ENCODE measurements around the gene MRPL3. TPM values are rescaled to one million over a fixed set of nuclear protein-coding genes. Genes with fewer than 3 reads are reported as not detected.

MRPL3 gene
- total RNA-seq, 1 donor from 2014 or later, result 61.6 TPM

DNA sequence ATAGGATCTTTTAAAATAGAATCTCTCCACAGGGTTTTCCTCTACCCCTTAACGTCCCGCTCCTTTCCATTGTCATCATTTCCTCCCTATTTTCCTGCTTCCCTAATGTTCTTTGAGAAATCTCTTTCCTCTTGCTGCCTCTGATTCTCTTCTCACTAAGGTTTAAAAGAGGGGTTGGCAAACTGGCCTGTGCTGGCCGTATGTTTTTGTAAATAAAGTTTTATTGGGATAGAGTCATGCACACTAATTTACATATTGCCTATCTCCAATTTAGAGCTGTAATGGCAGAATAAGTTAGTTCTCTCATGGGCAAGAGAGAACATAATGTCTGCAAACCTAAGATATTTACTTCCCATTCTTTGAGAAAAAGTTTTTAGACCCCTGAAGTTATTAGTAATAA, 25.0 kb downstream of the MRPL3 start:
- no peaks in the 10 kb centered on the region for H3K27me3 ChIP-seq (ENCODE audit: control insufficient read depth in 3 of 3, insufficient read depth in 3 of 3, low read length in 3 of 3)
- no peak overlapping the region for H3K9ac ChIP-seq (ENCODE audit: low read depth in 1 of 3, low read length in 3 of 3)
- H3K4me1 ChIP-seq (ENCODE audit: control insufficient read depth in 3 of 3, insufficient read depth in 3 of 3, low read length in 3 of 3), result no peaks in the 10 kb centered on the region
- H3K27ac ChIP-seq (ENCODE audit: low read depth, low read length), result no peak overlapping the region
- peaks cover 0 to 3% (median 0%) of the 10 kb centered on the region in 3 donors for H3K36me3 ChIP-seq (ENCODE audit: control insufficient read depth in 3 of 3, insufficient read depth in 3 of 3, low read length in 3 of 3)
- H3K9me3 ChIP-seq (ENCODE audit: control insufficient read depth in 3 of 3, low read length in 3 of 3), result no peaks in the 10 kb centered on the region
- no peak overlapping the region for H3K4me3 ChIP-seq (ENCODE audit: low read length in 3 of 3)

DNA sequence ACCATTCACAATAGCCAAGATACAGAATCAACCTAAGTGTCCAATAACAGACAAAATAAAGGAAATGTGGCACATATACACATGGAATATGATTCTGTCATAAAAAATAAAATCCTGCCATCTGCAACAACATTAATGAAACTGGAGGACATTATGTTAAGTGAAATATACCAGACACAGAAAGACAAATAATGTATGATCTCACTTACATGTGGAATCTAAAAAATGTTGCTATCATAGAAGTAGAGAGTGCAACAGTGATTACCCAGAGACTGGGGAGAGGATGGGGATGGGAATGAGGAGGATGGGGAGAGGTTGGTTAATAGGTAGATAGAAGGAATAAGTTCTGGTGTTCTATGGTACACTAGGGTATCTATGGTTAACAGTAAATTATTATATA, 28.7 kb downstream of the MRPL3 start:
- Histone ChIP-seq H3K9me3 (ENCODE audit: control insufficient read depth in 3 of 3, low read length in 3 of 3) (no peaks in the 10 kb centered on the region), H3K27ac (ENCODE audit: low read depth, low read length) (no peak overlapping the region), H3K36me3 (ENCODE audit: control insufficient read depth in 3 of 3, insufficient read depth in 3 of 3, low read length in 3 of 3) (peaks cover 3 to 25% (median 10%) of the 10 kb centered on the region in 3 donors), H3K4me3 (ENCODE audit: low read length in 3 of 3) (no peak overlapping the region), H3K4me1 (ENCODE audit: control insufficient read depth in 3 of 3, insufficient read depth in 3 of 3, low read length in 3 of 3) (no peaks in the 10 kb centered on the region), H3K9ac (ENCODE audit: low read depth in 1 of 3, low read length in 3 of 3) (no peak overlapping the region), H3K27me3 (ENCODE audit: control insufficient read depth in 3 of 3, insufficient read depth in 3 of 3, low read length in 3 of 3) (no peaks in the 10 kb centered on the region)

DNA sequence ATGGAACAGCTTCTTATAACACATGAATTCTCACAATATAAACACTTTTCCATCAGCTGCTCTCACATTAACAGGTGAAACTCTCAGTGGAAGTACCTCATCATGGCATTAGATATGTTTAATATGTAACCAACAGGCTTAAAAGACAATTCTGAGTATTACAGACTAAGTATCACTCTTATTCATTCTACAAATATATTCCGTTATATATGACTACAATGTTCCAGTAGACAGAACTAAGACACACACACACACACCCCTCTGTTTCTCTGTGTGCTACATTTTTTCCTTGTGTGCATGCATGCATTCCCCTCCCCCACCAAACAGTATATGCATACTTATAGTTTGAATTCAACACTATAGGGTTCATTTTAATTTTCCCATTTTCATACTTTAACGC, 32.4 kb downstream of the MRPL3 start:
- Histone ChIP-seq H3K27ac (ENCODE audit: low read depth, low read length) (no peak overlapping the region), H3K36me3 (ENCODE audit: control insufficient read depth in 3 of 3, insufficient read depth in 3 of 3, low read length in 3 of 3) (peaks cover 3 to 39% (median 20%) of the 10 kb centered on the region in 3 donors), H3K4me3 (ENCODE audit: low read length in 3 of 3) (no peak overlapping the region), H3K4me1 (ENCODE audit: control insufficient read depth in 3 of 3, insufficient read depth in 3 of 3, low read length in 3 of 3) (no peaks in the 10 kb centered on the region), H3K9me3 (ENCODE audit: control insufficient read depth in 3 of 3, low read length in 3 of 3) (no peaks in the 10 kb centered on the region), H3K9ac (ENCODE audit: low read depth in 1 of 3, low read length in 3 of 3) (no peak overlapping the region), H3K27me3 (ENCODE audit: control insufficient read depth in 3 of 3, insufficient read depth in 3 of 3, low read length in 3 of 3) (no peaks in the 10 kb centered on the region)

DNA sequence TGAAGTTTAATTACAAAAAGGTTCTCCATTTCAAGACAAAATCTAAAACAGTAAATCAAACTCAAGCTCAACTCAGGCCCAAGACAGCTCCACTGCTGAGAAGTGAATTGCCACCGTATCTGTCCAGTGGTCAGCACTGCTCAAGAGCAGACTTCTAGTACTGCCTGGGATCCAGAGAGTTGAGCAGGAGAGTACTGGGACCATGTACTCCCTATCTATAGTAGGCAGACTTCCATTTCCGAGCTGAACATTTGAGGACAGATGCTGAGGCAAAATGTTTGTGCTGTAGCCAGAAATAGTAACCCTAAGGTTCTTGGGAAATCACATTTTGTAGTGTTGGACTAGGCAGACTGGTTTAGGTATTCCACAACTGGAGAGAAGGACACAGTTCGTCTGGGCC, 44.1 kb downstream of the MRPL3 start:
- Histone ChIP-seq H3K9ac (ENCODE audit: low read depth in 1 of 3, low read length in 3 of 3) (no peak overlapping the region), H3K36me3 (ENCODE audit: control insufficient read depth in 3 of 3, insufficient read depth in 3 of 3, low read length in 3 of 3) (peaks cover 0 to 14% (median 12%) of the 10 kb centered on the region in 3 donors), H3K27ac (ENCODE audit: low read depth, low read length) (no peak overlapping the region), H3K4me1 (ENCODE audit: control insufficient read depth in 3 of 3, insufficient read depth in 3 of 3, low read length in 3 of 3) (no peaks in the 10 kb centered on the region), H3K27me3 (ENCODE audit: control insufficient read depth in 3 of 3, insufficient read depth in 3 of 3, low read length in 3 of 3) (no peaks in the 10 kb centered on the region), H3K4me3 (ENCODE audit: low read length in 3 of 3) (no peak overlapping the region), H3K9me3 (ENCODE audit: control insufficient read depth in 3 of 3, low read length in 3 of 3) (no peaks in the 10 kb centered on the region)

DNA sequence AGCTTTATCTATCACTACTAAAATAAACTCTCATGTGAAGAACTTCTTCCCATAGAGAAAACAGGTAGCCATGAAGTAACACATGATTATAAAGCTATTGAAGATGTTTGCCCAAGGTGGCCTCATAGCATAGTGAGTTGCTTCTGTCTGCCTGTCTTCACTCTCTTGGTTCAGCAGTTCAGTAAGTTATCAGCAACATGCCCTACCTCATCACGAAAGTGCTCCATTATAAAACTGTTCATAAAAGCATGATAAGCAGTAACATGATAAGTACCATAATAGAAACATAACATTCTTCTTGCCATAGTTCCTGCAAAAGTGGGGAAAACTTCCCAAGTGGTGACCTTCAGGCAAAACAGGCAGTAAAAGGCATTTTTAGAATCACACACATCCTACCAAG, 45.6 kb downstream of the MRPL3 start:
- no peaks in the 10 kb centered on the region for H3K27me3 ChIP-seq (ENCODE audit: control insufficient read depth in 3 of 3, insufficient read depth in 3 of 3, low read length in 3 of 3)
- H3K4me3 ChIP-seq (ENCODE audit: low read length in 3 of 3), result no peak overlapping the region
- H3K9me3 ChIP-seq (ENCODE audit: control insufficient read depth in 3 of 3, low read length in 3 of 3), result no peaks in the 10 kb centered on the region
- H3K27ac ChIP-seq (ENCODE audit: low read depth, low read length), result no peak overlapping the region
- H3K4me1 ChIP-seq (ENCODE audit: control insufficient read depth in 3 of 3, insufficient read depth in 3 of 3, low read length in 3 of 3), result no peaks in the 10 kb centered on the region
- peaks cover 0 to 12% (median 8%) of the 10 kb centered on the region in 3 donors for H3K36me3 ChIP-seq (ENCODE audit: control insufficient read depth in 3 of 3, insufficient read depth in 3 of 3, low read length in 3 of 3)
- H3K9ac ChIP-seq (ENCODE audit: low read depth in 1 of 3, low read length in 3 of 3), result no peak overlapping the region

DNA sequence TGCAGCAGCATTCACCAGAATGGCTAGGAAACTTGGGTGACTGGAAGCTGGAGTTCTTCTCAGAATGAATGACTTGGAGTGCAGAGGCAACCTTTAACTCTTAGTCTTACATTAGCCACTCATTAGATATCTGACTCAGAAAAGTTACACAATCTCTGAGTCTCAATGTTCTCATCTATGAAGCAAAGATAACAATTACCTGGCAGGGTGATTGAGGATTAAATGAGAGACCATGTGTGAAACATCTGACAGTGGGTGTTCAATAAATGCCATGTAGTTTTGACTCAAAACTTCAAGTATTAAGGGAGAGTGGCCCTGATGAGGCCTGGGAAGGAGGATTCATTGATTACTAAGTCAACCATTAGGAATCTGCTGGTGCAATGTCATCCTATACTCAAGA, 48.3 kb downstream of the MRPL3 start:
- Histone ChIP-seq H3K4me3 (ENCODE audit: low read length in 3 of 3) (no peak overlapping the region), H3K9ac (ENCODE audit: low read depth in 1 of 3, low read length in 3 of 3) (no peak overlapping the region), H3K4me1 (ENCODE audit: control insufficient read depth in 3 of 3, insufficient read depth in 3 of 3, low read length in 3 of 3) (peaks cover 0 to 2% (median 0%) of the 10 kb centered on the region in 3 donors), H3K9me3 (ENCODE audit: control insufficient read depth in 3 of 3, low read length in 3 of 3) (no peaks in the 10 kb centered on the region), H3K36me3 (ENCODE audit: control insufficient read depth in 3 of 3, insufficient read depth in 3 of 3, low read length in 3 of 3) (peaks cover 0 to 4% (median 0%) of the 10 kb centered on the region in 3 donors), H3K27me3 (ENCODE audit: control insufficient read depth in 3 of 3, insufficient read depth in 3 of 3, low read length in 3 of 3) (no peaks in the 10 kb centered on the region), H3K27ac (ENCODE audit: low read depth, low read length) (no peak overlapping the region)

DNA sequence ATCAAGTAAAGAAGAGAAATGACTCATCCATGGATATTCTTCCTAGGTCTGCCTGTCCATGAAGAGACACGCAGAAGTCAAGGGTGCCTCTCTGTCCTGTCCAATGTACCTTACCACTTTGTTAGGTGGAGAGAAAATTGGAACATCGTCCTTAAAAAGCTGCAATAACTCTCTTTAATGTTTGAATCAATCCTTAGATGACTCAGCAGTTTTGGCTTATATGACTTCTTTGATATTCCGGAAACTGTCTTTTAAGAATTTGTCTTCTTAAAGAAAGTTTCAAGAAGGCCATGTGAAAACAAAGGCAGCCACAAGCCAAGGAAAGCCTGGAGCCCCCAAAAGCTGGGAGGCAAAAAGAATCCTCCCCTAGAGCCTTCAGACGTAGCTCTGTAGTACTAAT, 49.2 kb downstream of the MRPL3 start:
- no peaks in the 10 kb centered on the region for H3K9me3 ChIP-seq (ENCODE audit: control insufficient read depth in 3 of 3, low read length in 3 of 3)
- peaks cover 0 to 3% (median 2%) of the 10 kb centered on the region in 3 donors for H3K4me1 ChIP-seq (ENCODE audit: control insufficient read depth in 3 of 3, insufficient read depth in 3 of 3, low read length in 3 of 3)
- no peaks in the 10 kb centered on the region for H3K27me3 ChIP-seq (ENCODE audit: control insufficient read depth in 3 of 3, insufficient read depth in 3 of 3, low read length in 3 of 3)
- no peak overlapping the region for H3K4me3 ChIP-seq (ENCODE audit: low read length in 3 of 3)
- no peaks in the 10 kb centered on the region for H3K36me3 ChIP-seq (ENCODE audit: control insufficient read depth in 3 of 3, insufficient read depth in 3 of 3, low read length in 3 of 3)
- no peak overlapping the region for H3K27ac ChIP-seq (ENCODE audit: low read depth, low read length)
- H3K9ac ChIP-seq (ENCODE audit: low read depth in 1 of 3, low read length in 3 of 3), result no peak overlapping the region

DNA sequence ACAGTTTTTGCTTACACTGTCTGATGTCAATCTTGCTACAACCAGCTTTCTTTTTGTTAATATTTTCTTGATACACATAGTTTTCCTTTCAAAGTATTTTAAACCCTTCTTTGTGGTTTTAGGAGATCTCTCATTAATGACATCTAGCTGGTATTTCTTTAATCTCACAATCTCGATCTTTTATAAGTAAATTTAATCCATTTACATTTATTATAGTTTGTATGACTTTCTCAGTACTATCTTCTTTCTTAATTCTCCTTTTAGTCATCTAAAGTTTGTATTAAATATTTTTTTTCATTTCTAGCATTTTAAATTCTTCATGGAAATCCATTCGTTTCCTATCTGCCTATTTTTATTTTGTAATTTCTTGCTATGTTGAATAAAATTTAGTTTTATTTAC, 55.4 kb downstream of the MRPL3 start:
- no peaks in the 10 kb centered on the region for H3K27me3 ChIP-seq (ENCODE audit: control insufficient read depth in 3 of 3, insufficient read depth in 3 of 3, low read length in 3 of 3)
- no peak overlapping the region for H3K9ac ChIP-seq (ENCODE audit: low read depth in 1 of 3, low read length in 3 of 3)
- no peak overlapping the region for H3K27ac ChIP-seq (ENCODE audit: low read depth, low read length)
- no peak overlapping the region for H3K4me3 ChIP-seq (ENCODE audit: low read length in 3 of 3)
- no peaks in the 10 kb centered on the region for H3K9me3 ChIP-seq (ENCODE audit: control insufficient read depth in 3 of 3, low read length in 3 of 3)
- H3K36me3 ChIP-seq (ENCODE audit: control insufficient read depth in 3 of 3, insufficient read depth in 3 of 3, low read length in 3 of 3), result no peaks in the 10 kb centered on the region
- peaks cover 0 to 3% (median 2%) of the 10 kb centered on the region in 3 donors for H3K4me1 ChIP-seq (ENCODE audit: control insufficient read depth in 3 of 3, insufficient read depth in 3 of 3, low read length in 3 of 3)

DNA sequence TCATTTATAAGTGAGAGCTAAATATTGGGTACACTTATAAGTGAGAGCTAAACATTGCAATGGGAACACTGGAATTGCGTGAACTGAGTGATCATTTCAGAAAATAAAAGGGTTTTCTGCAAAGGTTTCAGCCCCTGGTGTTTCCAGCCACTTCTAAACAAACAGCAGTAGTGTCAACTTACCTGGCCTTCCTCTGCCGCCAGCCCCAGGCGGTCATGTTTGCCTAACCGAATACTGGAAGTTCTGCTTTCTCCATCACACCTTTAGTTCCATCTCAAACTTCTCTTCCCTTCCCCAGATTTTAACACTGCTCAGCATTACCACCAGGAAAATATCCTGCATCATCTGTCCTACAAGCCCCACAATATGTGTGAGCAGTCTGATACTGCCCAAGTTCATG, 58.6 kb downstream of the MRPL3 start:
- Histone ChIP-seq H3K9ac (ENCODE audit: low read depth in 1 of 3, low read length in 3 of 3) (no peak overlapping the region), H3K27me3 (ENCODE audit: control insufficient read depth in 3 of 3, insufficient read depth in 3 of 3, low read length in 3 of 3) (no peaks in the 10 kb centered on the region), H3K4me1 (ENCODE audit: control insufficient read depth in 3 of 3, insufficient read depth in 3 of 3, low read length in 3 of 3) (peaks cover 0 to 3% (median 0%) of the 10 kb centered on the region in 3 donors), H3K9me3 (ENCODE audit: control insufficient read depth in 3 of 3, low read length in 3 of 3) (no peaks in the 10 kb centered on the region), H3K4me3 (ENCODE audit: low read length in 3 of 3) (no peak overlapping the region), H3K36me3 (ENCODE audit: control insufficient read depth in 3 of 3, insufficient read depth in 3 of 3, low read length in 3 of 3) (no peaks in the 10 kb centered on the region), H3K27ac (ENCODE audit: low read depth, low read length) (no peak overlapping the region)

DNA sequence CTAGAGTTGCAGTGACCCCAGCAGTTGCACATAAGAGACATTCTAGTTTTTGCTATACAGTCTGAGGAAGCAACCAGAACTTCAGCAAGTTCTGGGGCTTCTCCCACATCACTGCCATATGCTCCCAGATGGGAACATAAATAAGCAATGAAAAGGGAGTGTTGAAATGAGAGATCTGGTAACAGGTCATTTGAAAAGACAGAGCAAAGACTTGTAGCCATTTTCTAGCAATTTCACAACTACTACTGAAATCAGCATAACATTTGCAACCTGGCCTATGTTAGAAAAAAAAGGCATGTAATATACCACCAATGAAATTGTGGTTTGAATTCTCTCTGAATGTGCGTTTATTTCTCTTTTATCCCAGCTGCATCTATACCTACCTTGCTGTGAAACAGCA, 63.7 kb downstream of the MRPL3 start:
- Histone ChIP-seq H3K27ac (ENCODE audit: low read depth, low read length) (no peak overlapping the region), H3K4me1 (ENCODE audit: control insufficient read depth in 3 of 3, insufficient read depth in 3 of 3, low read length in 3 of 3) (no peaks in the 10 kb centered on the region), H3K36me3 (ENCODE audit: control insufficient read depth in 3 of 3, insufficient read depth in 3 of 3, low read length in 3 of 3) (no peaks in the 10 kb centered on the region), H3K9me3 (ENCODE audit: control insufficient read depth in 3 of 3, low read length in 3 of 3) (no peaks in the 10 kb centered on the region), H3K4me3 (ENCODE audit: low read length in 3 of 3) (no peak overlapping the region), H3K27me3 (ENCODE audit: control insufficient read depth in 3 of 3, insufficient read depth in 3 of 3, low read length in 3 of 3) (no peaks in the 10 kb centered on the region), H3K9ac (ENCODE audit: low read depth in 1 of 3, low read length in 3 of 3) (no peak overlapping the region)

DNA sequence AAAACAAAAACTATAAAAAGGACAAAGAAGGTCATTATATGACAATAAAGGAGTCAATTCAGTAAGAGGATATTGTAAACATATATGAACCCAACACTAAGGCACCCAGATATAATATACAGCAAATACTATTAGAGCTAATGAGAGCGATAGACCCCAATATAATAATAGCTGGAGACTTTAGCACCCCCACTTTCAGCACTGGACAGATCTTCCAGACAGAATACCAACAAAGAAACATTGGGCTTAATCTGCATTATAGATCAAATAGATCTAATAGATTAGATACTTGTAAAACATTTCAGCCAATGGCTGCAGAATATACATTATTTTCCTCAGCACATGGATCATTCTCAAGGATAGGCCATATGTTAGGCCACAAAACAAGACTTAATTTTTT, 67.8 kb downstream of the MRPL3 start:
- Histone ChIP-seq H3K9ac (ENCODE audit: low read depth in 1 of 3, low read length in 3 of 3) (no peak overlapping the region), H3K9me3 (ENCODE audit: control insufficient read depth in 3 of 3, low read length in 3 of 3) (no peaks in the 10 kb centered on the region), H3K4me1 (ENCODE audit: control insufficient read depth in 3 of 3, insufficient read depth in 3 of 3, low read length in 3 of 3) (no peaks in the 10 kb centered on the region), H3K27me3 (ENCODE audit: control insufficient read depth in 3 of 3, insufficient read depth in 3 of 3, low read length in 3 of 3) (no peaks in the 10 kb centered on the region), H3K36me3 (ENCODE audit: control insufficient read depth in 3 of 3, insufficient read depth in 3 of 3, low read length in 3 of 3) (no peaks in the 10 kb centered on the region), H3K27ac (ENCODE audit: low read depth, low read length) (no peak overlapping the region), H3K4me3 (ENCODE audit: low read length in 3 of 3) (no peak overlapping the region)
